Peyer's patch (tissue), 4 donors: ENCODE measurements around the gene S1PR2.

ENCODE experiments used
- POLR2A ChIP-seq, 2 donors: fragments of 450-650 bp; IDR thresholded peaks; one replicate each; pipeline ENCODE4 v1.5.1; 2017; ENCODE audit warnings: antibody characterized with exemption in 2 of 2, mild to moderate bottlenecking in 2 of 2, moderate library complexity in 2 of 2
- TF ChIP-seq, protein P1 (sequence below), 6 experiments: fragments of 450-650 bp in 4 of 6; fragments of 200-600 bp in 2 of 6; sonication (generic) in 1 of 6; IDR thresholded peaks; one replicate each; pipeline ENCODE4 v1.5.1; 2017 to 2019; ENCODE audit warnings: antibody characterized with exemption in 6 of 6, mild to moderate bottlenecking in 3 of 6, moderate library complexity in 1 of 6

- TF ChIP-seq, protein P1, sequence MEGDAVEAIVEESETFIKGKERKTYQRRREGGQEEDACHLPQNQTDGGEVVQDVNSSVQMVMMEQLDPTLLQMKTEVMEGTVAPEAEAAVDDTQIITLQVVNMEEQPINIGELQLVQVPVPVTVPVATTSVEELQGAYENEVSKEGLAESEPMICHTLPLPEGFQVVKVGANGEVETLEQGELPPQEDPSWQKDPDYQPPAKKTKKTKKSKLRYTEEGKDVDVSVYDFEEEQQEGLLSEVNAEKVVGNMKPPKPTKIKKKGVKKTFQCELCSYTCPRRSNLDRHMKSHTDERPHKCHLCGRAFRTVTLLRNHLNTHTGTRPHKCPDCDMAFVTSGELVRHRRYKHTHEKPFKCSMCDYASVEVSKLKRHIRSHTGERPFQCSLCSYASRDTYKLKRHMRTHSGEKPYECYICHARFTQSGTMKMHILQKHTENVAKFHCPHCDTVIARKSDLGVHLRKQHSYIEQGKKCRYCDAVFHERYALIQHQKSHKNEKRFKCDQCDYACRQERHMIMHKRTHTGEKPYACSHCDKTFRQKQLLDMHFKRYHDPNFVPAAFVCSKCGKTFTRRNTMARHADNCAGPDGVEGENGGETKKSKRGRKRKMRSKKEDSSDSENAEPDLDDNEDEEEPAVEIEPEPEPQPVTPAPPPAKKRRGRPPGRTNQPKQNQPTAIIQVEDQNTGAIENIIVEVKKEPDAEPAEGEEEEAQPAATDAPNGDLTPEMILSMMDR (IDR thresholded peaks at IDR 0.05), result no peak
- no peak for TF ChIP-seq POLR2A (IDR thresholded peaks at IDR 0.05)
Observed at GRCh38 chr19:10277795-10278589, 46.9 kb upstream of the S1PR2 start.
